HG02678 (cell line): ENCODE data around the gene PNPLA7.
"Not testable (repeated sequence)": the region's sequence is repeated elsewhere in the genome, so short reads cannot be mapped to it uniquely, and the experiment has no call there.

ENCODE experiments used
- ATAC-seq: cut with Tn5 transposase; IDR thresholded peaks from one replicate; pipeline ENCODE4 v1.9.1; 2021; ENCODE audit warnings: mild to moderate bottlenecking, moderate library complexity; ENCODE audit not compliant: unreplicated experiment

PNPLA7 gene

GRCh38 chr9:137543237-137543963 is 6.8 kb downstream of the PNPLA7 start:
- ATAC-seq = no peak

DNA sequence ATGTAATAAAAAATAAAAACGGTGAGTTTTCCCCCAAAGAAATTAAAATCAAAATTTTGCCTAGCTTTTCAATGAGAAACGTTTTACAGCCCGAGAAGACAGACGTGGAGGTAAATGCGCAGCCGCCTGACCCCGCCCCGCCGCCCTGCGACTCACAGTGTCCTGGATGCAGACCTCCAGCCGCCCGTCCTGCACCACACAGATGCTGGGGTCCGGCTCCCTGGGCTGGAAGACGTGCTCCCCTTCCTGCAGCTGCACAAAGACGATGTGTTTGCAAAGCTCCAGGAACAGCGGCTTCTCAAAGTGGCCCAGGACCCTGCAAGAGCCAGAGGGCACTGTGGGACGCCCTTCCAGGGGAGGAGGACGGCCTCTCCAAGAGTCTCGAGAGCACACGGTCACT is 7.7 kb downstream of the PNPLA7 start:
- no peak for ATAC-seq

GRCh38 chr9:137540536-137540935 is 9.7 kb downstream of the PNPLA7 start:
- ATAC-seq = no peak

DNA sequence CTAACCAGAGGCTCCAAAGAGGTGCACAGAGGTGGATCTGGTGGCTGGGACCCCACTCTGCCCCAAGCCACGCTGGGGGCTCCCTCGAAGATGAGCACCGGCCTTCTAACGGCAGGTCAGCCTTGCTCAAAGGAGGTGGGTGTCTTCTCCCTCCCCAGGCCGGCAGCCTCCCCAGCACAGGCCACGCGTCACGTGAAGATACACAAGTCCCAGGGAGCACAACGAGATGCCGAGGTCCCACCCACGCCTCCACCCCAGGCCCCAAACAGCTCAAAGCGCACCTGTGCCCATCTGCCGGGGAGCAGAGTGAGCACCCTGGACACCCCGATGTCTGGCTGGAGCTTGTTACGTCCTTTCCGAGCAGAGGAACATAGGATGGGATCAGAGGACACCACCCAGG is 12.1 kb downstream of the PNPLA7 start:
- ATAC-seq = no peak

DNA sequence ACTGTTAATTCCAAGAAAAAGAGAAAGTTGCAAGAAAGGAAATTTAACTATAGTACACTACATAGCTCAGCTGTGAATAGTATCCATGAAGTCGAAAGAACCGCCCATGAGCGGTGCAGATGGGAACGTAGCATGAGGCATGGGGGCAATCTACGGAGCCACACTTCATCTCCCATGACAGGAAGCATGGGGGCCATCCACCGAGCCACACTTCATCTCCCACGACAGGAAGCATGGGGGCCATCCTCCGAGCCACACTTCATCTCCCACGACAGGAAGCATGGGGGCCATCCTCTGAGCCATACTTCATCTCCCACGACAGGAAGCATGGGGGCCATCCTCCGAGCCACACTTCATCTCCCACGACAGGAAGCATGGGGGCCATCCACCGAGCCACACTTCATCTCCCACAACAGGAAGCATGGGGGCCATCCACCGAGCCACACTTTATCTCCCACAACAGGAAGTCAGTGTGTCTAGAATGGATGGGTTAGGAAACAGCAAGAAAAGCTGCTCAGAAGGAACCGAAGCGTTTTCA is 13.5 kb downstream of the PNPLA7 start:
- ATAC-seq = not testable (repeated sequence)

- no peak for ATAC-seq
Observed at GRCh38 chr9:137535120-137535428, 15.1 kb downstream of the PNPLA7 start.

- no peak for ATAC-seq
Observed at GRCh38 chr9:137534256-137535119, 15.7 kb downstream of the PNPLA7 start.

DNA sequence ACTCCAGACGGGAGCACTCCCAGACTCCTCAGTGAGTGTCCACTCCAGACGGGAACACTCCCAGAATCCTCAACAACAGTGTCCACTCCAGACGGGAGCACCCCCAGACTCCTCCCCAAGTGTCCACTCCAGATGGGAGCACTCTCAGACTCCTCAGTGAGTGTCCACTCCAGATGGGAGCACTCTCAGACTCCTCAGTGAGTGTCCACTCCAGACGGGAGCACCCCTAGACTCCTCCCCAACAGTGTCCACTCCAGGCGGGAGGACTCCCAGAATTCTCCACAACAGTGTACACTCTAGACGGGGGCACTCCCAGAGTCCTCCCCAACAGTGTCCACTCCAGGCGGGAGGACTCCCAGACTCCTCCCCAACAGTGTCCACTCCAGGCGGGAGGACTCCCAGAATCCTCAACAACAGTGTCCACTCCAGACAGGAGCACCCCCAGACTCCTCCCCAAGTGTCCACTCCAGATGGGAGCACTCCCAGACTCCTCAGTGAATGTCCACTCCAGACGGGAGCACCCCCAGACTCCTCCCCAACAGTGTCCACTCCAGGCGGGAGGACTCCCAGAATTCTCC is 17.2 kb downstream of the PNPLA7 start:
- not testable (repeated sequence) for ATAC-seq

DNA sequence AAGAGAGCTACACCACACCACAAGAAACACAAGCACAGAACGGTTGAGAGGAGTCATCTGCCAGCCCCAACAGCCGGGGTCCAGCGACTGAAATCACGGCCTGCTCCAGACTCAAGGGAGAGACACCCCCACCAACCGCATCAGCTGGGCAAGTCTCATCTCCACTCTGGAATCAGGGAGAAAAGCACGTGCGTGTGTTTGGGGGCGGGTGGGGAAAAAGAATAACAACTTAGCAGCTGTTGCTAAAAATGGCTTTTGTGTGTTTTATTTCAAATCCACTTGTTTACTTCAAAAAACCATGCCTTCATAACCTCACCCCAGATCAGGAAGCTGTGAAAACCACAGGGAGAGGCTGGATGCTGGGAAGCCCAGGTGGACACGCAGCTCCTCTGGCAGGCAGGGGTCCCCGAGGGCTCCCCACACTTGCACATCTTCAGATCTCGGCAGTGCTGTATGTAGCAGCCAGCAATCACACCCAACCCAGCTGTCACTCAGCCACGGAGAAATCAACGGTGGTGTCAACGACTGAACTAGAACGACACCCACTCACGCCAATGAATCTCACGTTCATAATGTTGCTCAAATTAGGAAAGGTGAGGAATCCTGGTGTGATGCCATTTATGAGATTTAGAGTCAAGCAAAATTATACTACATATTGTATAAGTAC is 19.0 kb downstream of the PNPLA7 start:
- ATAC-seq = no peak

- no peak for ATAC-seq
Observed at GRCh38 chr9:137530331-137530730, 19.9 kb downstream of the PNPLA7 start.

- ATAC-seq = no peak
Observed at GRCh38 chr9:137524981-137525317, 25.3 kb downstream of the PNPLA7 start.

GRCh38 chr9:137524161-137524980 is 25.8 kb downstream of the PNPLA7 start:
- no peak for ATAC-seq

DNA sequence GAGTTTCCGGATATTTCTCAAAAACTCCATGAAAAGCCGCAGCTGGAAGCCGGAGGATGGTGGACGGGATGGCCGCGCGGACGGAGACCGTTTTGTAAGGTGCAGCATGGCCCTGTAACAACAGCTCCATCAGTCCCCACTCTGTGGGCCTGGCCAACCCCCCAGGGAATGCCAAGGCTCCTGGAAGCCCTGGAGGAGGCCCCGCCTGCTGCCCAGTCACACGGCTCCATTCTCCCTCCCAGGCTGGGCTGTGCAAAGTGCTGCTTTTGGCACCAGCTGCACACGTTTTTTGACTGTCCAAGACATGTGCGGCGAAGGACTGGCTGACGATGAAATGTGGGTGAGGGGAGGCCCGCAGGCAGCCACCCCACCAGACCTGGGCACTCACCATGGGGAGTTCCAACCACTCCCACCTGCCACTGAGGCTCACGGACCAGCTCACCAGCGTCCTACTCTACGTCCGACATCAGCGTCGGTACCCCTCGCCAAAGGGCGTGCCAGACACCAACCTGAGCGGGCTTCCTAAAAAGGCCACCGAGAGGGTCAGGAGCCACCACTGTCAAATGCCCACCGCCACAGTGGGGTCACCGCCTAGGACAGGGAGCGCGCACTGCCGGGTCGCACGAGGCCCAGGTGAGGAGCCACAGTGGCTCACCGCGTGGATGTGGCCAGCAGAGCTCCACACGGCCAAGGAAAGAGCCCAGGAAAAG is 27.3 kb downstream of the PNPLA7 start:
- no peak for ATAC-seq

GRCh38 chr9:137521405-137521985 is 28.7 kb downstream of the PNPLA7 start:
- no peak for ATAC-seq

- no peak for ATAC-seq
Observed at GRCh38 chr9:137520614-137521404, 29.4 kb downstream of the PNPLA7 start.

DNA sequence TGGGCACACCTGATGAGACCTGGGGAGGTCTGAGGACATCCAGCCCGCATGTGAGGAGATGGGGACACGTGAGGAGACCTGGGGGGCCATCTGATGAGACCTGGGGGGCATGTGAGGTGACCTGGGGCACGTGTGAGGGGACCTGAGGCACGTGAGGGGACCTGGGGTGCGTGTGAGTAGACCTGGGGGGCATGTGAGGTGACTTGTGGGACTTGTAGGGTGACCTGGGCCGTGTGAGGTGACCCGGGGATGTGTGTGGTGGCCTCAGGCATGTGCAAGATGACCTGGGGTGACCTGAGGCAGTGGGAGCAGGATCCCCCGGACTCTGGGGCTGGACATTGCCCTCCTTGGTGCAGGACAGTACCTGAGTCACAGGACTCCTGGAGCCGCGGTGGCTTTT is 30.6 kb downstream of the PNPLA7 start:
- ATAC-seq = no peak

DNA sequence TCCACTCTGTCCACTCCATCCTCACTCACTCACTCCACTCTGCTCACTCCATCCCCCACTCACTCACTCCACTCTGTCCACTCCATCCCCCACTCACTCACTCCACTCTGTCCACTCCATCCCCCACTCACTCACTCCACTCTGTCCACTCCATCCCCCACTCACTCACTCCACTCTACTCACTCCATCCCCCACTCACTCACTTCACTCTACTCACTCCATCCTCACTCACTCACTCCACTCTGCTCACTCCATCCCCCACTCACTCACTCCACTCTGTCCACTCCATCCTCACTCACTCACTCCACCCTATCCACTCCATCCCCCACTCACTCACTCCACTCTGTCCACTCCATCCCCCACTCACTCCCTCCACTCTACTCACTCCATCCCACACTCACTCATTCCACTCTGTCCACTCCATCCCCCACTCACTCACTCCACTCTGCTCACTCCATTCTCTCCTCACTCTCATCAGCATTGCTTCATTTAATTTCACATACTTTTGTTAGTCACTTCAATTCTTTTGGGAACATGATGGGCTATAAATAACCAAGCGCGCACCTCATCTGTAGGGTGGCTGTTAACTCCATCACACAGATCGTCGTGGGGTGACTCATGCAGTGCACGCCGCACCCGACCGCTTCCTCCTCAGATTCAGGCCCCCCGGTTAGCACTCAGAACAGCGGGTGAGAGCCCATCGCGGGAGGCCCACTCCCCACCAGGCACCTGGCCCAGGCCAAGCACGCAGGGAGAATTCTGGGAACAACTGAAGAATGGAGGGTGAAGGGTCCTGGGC is 31.3 kb downstream of the PNPLA7 start:
- ATAC-seq = not testable (repeated sequence)
